ENCODE data around the gene AGTRAP. TPM values are rescaled to one million over a fixed set of nuclear protein-coding genes. Genes with fewer than 3 reads are reported as not detected.

Gene AGTRAP
- total RNA-seq, 1 donor from 2014 or later: 76.7 TPM

- no peaks in the 10 kb centered on the region for H3K27me3 ChIP-seq (ENCODE audit: control insufficient read depth, insufficient read depth, low read length)
- H3K36me3 ChIP-seq (ENCODE audit: control insufficient read depth, insufficient read depth, low read length): no peaks in the 10 kb centered on the region
- no peak overlapping the region for H3K4me3 ChIP-seq (ENCODE audit: low read depth, low read length)
- TF ChIP-seq CTCF (IDR thresholded peaks at IDR 0.05; ENCODE audit: insufficient read depth, low read length, poor library complexity, severe bottlenecking): no peak
- DNase-seq (ENCODE audit: low read depth): no peak
These were observed 16.6 kb downstream of the AGTRAP start for GRCh38 chr1:11752359-11753088.

GRCh38 chr1:11753555-11754208 is 17.7 kb downstream of the AGTRAP start:
- H3K36me3 ChIP-seq (ENCODE audit: control insufficient read depth, insufficient read depth, low read length): no peaks in the 10 kb centered on the region
- no peak for TF ChIP-seq CTCF (IDR thresholded peaks at IDR 0.05; ENCODE audit: insufficient read depth, low read length, poor library complexity, severe bottlenecking)
- H3K4me3 ChIP-seq (ENCODE audit: low read depth, low read length): no peak overlapping the region
- no peak for DNase-seq (ENCODE audit: low read depth)
- H3K27me3 ChIP-seq (ENCODE audit: control insufficient read depth, insufficient read depth, low read length): no peaks in the 10 kb centered on the region

DNA sequence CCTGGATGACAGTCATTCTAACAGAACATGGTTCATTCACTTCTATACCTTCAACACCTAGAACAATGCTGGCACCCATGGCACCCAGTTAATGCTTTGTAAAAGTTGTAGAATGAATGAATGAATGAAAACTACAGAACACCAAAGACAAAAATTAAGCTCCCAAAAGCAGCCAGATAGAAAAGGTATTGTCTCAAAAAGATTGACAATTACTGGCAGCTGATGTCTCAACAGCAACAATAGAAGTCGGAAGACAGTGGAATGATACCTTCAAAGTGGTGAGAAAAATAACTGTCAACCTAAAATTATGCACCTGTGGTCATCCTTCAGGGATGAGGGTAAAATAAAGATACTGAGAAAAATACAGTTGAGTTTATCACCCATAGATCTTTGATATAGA is 21.1 kb downstream of the AGTRAP start:
- no peak overlapping the region for H3K4me3 ChIP-seq (ENCODE audit: low read depth, low read length)
- no peak for TF ChIP-seq CTCF (IDR thresholded peaks at IDR 0.05; ENCODE audit: insufficient read depth, low read length, poor library complexity, severe bottlenecking)
- DNase-seq (ENCODE audit: low read depth): no peak
- H3K27me3 ChIP-seq (ENCODE audit: control insufficient read depth, insufficient read depth, low read length): peaks cover 12% of the 10 kb centered on the region
- H3K36me3 ChIP-seq (ENCODE audit: control insufficient read depth, insufficient read depth, low read length): no peaks in the 10 kb centered on the region

DNA sequence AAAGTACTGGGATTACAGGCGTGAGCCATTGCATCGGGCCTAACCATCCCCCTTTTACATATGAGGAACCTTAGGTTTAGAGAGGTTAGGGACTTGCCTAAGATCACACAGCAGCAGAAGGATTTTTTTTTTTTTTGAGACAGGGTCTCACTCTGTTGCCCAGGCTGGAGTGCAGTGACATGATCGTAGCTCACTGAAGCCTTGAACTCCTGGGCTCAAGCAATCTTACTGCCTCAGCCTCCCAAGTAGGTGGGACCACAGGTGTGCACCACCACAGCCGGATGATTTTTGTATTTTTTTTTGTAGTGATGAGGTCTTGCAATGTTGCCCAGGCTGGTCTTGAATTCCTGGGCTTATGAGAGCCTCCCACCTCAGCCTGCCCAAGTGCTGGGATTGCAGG is 23.9 kb downstream of the AGTRAP start:
- no peaks in the 10 kb centered on the region for H3K36me3 ChIP-seq (ENCODE audit: control insufficient read depth, insufficient read depth, low read length)
- TF ChIP-seq CTCF (IDR thresholded peaks at IDR 0.05; ENCODE audit: insufficient read depth, low read length, poor library complexity, severe bottlenecking): no peak
- peaks cover 19% of the 10 kb centered on the region for H3K27me3 ChIP-seq (ENCODE audit: control insufficient read depth, insufficient read depth, low read length)
- no peak for DNase-seq (ENCODE audit: low read depth)
- no peak overlapping the region for H3K4me3 ChIP-seq (ENCODE audit: low read depth, low read length)

DNA sequence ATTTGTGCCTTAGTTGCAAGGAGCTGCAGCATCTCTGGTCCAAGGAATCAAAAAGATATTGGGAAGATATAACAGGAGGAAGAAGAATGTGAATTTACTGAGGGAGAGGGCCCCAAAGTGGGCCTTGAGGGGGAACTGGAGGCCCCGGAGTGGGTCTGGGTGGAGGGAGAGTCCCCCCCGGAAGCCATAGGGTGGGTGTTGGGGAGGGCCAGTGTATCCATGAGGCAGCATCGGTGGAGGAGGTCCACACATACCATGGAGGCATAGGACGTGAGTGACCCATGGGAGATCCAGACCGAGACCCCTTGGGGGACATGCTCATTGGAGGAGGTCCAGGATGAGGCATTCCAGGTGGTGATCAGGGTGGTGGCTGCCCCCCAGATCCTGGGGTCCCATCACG is 25.3 kb downstream of the AGTRAP start:
- TF ChIP-seq CTCF (IDR thresholded peaks at IDR 0.05; ENCODE audit: insufficient read depth, low read length, poor library complexity, severe bottlenecking): no peak
- Histone ChIP-seq H3K4me3 (ENCODE audit: low read depth, low read length) (no peak overlapping the region), H3K27me3 (ENCODE audit: control insufficient read depth, insufficient read depth, low read length) (peaks cover 23% of the 10 kb centered on the region), H3K36me3 (ENCODE audit: control insufficient read depth, insufficient read depth, low read length) (no peaks in the 10 kb centered on the region)
- DNase-seq (ENCODE audit: low read depth): no peak
